Liver (tissue), 3 donors: ENCODE data around the gene RIPK1.

Source experiments
- ATF3 ChIP-seq: IDR thresholded peaks from 2 replicates; pipeline ENCODE4 v1.6.1; 2016; ENCODE audit warnings: antibody characterized with exemption
- EGR1 ChIP-seq, 2 donors: IDR thresholded peaks; 2 replicates each; pipeline ENCODE4 v1.6.1; 2016 to 2018; ENCODE audit warnings: antibody characterized with exemption in 2 of 2, low read depth in 2 of 2
- FOXA1 ChIP-seq: IDR thresholded peaks from 2 replicates; pipeline ENCODE4 v1.6.1; 2016; ENCODE audit warnings: antibody characterized with exemption
- NR2F2 ChIP-seq: IDR thresholded peaks from 2 replicates; pipeline ENCODE4 v1.6.1; 2016; ENCODE audit warnings: antibody characterized with exemption
- RAD21 ChIP-seq, 2 donors: IDR thresholded peaks; 2 replicates each; pipeline ENCODE4 v1.6.1; 2016; ENCODE audit warnings: antibody characterized with exemption in 2 of 2, mild to moderate bottlenecking in 2 of 2
- REST ChIP-seq: IDR thresholded peaks from 2 replicates; pipeline ENCODE4 v1.6.1; 2016; ENCODE audit warnings: antibody characterized with exemption, mild to moderate bottlenecking
- TAF1 ChIP-seq: conservative IDR thresholded peaks from 2 replicates; pipeline ENCODE4 v1.6.1; 2016; ENCODE audit warnings: antibody characterized with exemption, mild to moderate bottlenecking
- YY1 ChIP-seq: IDR thresholded peaks from 2 replicates; pipeline ENCODE4 v1.6.1; 2016; ENCODE audit warnings: antibody characterized with exemption, mild to moderate bottlenecking
- TF ChIP-seq, protein P1 (sequence below): fragments of 150-350 bp; IDR thresholded peaks from 2 replicates; pipeline ENCODE4 v1.5.1; 2017; ENCODE audit warnings: improper control_type of control experiment, low read depth, low read length; ENCODE audit not compliant: missing input control
- donor health status: healthy.
- donor health status: healthy.

GRCh38 chr6:3036861-3037637 lies 31.2 kb upstream of the RIPK1 start:
- no peak for TF ChIP-seq RAD21 (IDR thresholded peaks at IDR 0.05)
- TF ChIP-seq, protein P1, sequence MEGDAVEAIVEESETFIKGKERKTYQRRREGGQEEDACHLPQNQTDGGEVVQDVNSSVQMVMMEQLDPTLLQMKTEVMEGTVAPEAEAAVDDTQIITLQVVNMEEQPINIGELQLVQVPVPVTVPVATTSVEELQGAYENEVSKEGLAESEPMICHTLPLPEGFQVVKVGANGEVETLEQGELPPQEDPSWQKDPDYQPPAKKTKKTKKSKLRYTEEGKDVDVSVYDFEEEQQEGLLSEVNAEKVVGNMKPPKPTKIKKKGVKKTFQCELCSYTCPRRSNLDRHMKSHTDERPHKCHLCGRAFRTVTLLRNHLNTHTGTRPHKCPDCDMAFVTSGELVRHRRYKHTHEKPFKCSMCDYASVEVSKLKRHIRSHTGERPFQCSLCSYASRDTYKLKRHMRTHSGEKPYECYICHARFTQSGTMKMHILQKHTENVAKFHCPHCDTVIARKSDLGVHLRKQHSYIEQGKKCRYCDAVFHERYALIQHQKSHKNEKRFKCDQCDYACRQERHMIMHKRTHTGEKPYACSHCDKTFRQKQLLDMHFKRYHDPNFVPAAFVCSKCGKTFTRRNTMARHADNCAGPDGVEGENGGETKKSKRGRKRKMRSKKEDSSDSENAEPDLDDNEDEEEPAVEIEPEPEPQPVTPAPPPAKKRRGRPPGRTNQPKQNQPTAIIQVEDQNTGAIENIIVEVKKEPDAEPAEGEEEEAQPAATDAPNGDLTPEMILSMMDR = no peak
- no peak for TF ChIP-seq ATF3
- TF ChIP-seq EGR1 (IDR thresholded peaks at IDR 0.05; ENCODE audit: low read depth in 2 of 2) = no peak
- no peak for TF ChIP-seq TAF1
- TF ChIP-seq NR2F2 = no peak
- no peak for TF ChIP-seq FOXA1
- no peak for TF ChIP-seq YY1
- TF ChIP-seq REST = no peak
